ENCODE measurements around the gene KRTAP25-1.

The KRTAP25-1 gene

GRCh38 chr21:30268608-30269197 lies 20.6 kb downstream of the KRTAP25-1 start:
- H3K4me3 ChIP-seq, result no peak overlapping the region
- no peak overlapping the region for H3K9ac ChIP-seq (ENCODE audit: insufficient read length)
- DNase-seq (ENCODE audit: low read depth, low spot score), result no peak
- TF ChIP-seq EZH2 (IDR thresholded peaks at IDR 0.05) (no peak), POLR2AphosphoS5 (IDR thresholded peaks at IDR 0.05; ENCODE audit: borderline replicate concordance, low read depth, low read length) (no peak), FOXP2 (optimal IDR thresholded peaks at IDR 0.05; ENCODE audit: control extremely low read depth, extremely low read length, insufficient read depth) (no peak)
- no peaks in the 10 kb centered on the region for H3K36me3 ChIP-seq (ENCODE audit: insufficient read depth, low read length)
- H3K9me3 ChIP-seq (ENCODE audit: low read depth, low read length), result no peaks in the 10 kb centered on the region
- no peak overlapping the region for H3K27ac ChIP-seq

- H3K27ac ChIP-seq, result no peak overlapping the region
- TF ChIP-seq FOXP2 (optimal IDR thresholded peaks at IDR 0.05; ENCODE audit: control extremely low read depth, extremely low read length, insufficient read depth), result no peak
- TF ChIP-seq POLR2AphosphoS5 (IDR thresholded peaks at IDR 0.05; ENCODE audit: borderline replicate concordance, low read depth, low read length), result no peak
- TF ChIP-seq EZH2 (IDR thresholded peaks at IDR 0.05), result no peak
- H3K9me3 ChIP-seq (ENCODE audit: low read depth, low read length), result no peaks in the 10 kb centered on the region
- H3K9ac ChIP-seq (ENCODE audit: insufficient read length), result no peak overlapping the region
- no peaks in the 10 kb centered on the region for H3K36me3 ChIP-seq (ENCODE audit: insufficient read depth, low read length)
- no peak for DNase-seq (ENCODE audit: low read depth, low spot score)
- no peak overlapping the region for H3K4me3 ChIP-seq
Measured at GRCh38 chr21:30257773-30258172, 31.5 kb downstream of the KRTAP25-1 start.

GRCh38 chr21:30256100-30256499 lies 33.2 kb downstream of the KRTAP25-1 start:
- no peak for TF ChIP-seq POLR2AphosphoS5 (IDR thresholded peaks at IDR 0.05; ENCODE audit: borderline replicate concordance, low read depth, low read length)
- TF ChIP-seq EZH2 (IDR thresholded peaks at IDR 0.05), result no peak
- TF ChIP-seq FOXP2 (optimal IDR thresholded peaks at IDR 0.05; ENCODE audit: control extremely low read depth, extremely low read length, insufficient read depth), result no peak
- Histone ChIP-seq H3K36me3 (ENCODE audit: insufficient read depth, low read length) (no peaks in the 10 kb centered on the region), H3K9ac (ENCODE audit: insufficient read length) (no peak overlapping the region), H3K27ac (no peak overlapping the region), H3K4me3 (no peak overlapping the region), H3K9me3 (ENCODE audit: low read depth, low read length) (no peaks in the 10 kb centered on the region)
- no peak for DNase-seq (ENCODE audit: low read depth, low spot score)

GRCh38 chr21:30255679-30256078 lies 33.6 kb downstream of the KRTAP25-1 start:
- no peaks in the 10 kb centered on the region for H3K36me3 ChIP-seq (ENCODE audit: insufficient read depth, low read length)
- H3K27ac ChIP-seq, result no peak overlapping the region
- no peak overlapping the region for H3K4me3 ChIP-seq
- TF ChIP-seq FOXP2 (optimal IDR thresholded peaks at IDR 0.05; ENCODE audit: control extremely low read depth, extremely low read length, insufficient read depth) (no peak), POLR2AphosphoS5 (IDR thresholded peaks at IDR 0.05; ENCODE audit: borderline replicate concordance, low read depth, low read length) (no peak), EZH2 (IDR thresholded peaks at IDR 0.05) (no peak)
- no peaks in the 10 kb centered on the region for H3K9me3 ChIP-seq (ENCODE audit: low read depth, low read length)
- no peak overlapping the region for H3K9ac ChIP-seq (ENCODE audit: insufficient read length)
- no peak for DNase-seq (ENCODE audit: low read depth, low spot score)

- no peaks in the 10 kb centered on the region for H3K9me3 ChIP-seq (ENCODE audit: low read depth, low read length)
- TF ChIP-seq POLR2AphosphoS5 (IDR thresholded peaks at IDR 0.05; ENCODE audit: borderline replicate concordance, low read depth, low read length) (no peak), FOXP2 (optimal IDR thresholded peaks at IDR 0.05; ENCODE audit: control extremely low read depth, extremely low read length, insufficient read depth) (no peak), EZH2 (IDR thresholded peaks at IDR 0.05) (no peak)
- DNase-seq (ENCODE audit: low read depth, low spot score), result no peak
- H3K4me3 ChIP-seq, result no peak overlapping the region
- no peak overlapping the region for H3K9ac ChIP-seq (ENCODE audit: insufficient read length)
- H3K27ac ChIP-seq, result no peak overlapping the region
- no peaks in the 10 kb centered on the region for H3K36me3 ChIP-seq (ENCODE audit: insufficient read depth, low read length)
Measured at GRCh38 chr21:30251781-30252180, 37.5 kb downstream of the KRTAP25-1 start.

- no peak overlapping the region for H3K4me3 ChIP-seq
- H3K36me3 ChIP-seq (ENCODE audit: insufficient read depth, low read length), result no peaks in the 10 kb centered on the region
- H3K27ac ChIP-seq, result no peak overlapping the region
- H3K9ac ChIP-seq (ENCODE audit: insufficient read length), result no peak overlapping the region
- no peaks in the 10 kb centered on the region for H3K9me3 ChIP-seq (ENCODE audit: low read depth, low read length)
- no peak for DNase-seq (ENCODE audit: low read depth, low spot score)
- TF ChIP-seq POLR2AphosphoS5 (IDR thresholded peaks at IDR 0.05; ENCODE audit: borderline replicate concordance, low read depth, low read length), result no peak
- no peak for TF ChIP-seq FOXP2 (optimal IDR thresholded peaks at IDR 0.05; ENCODE audit: control extremely low read depth, extremely low read length, insufficient read depth)
- no peak for TF ChIP-seq EZH2 (IDR thresholded peaks at IDR 0.05)
Measured at GRCh38 chr21:30249936-30250335, 39.4 kb downstream of the KRTAP25-1 start.

- H3K9ac ChIP-seq (ENCODE audit: insufficient read length), result no peak overlapping the region
- H3K4me3 ChIP-seq, result no peak overlapping the region
- TF ChIP-seq EZH2 (IDR thresholded peaks at IDR 0.05) (no peak), FOXP2 (optimal IDR thresholded peaks at IDR 0.05; ENCODE audit: control extremely low read depth, extremely low read length, insufficient read depth) (no peak), POLR2AphosphoS5 (IDR thresholded peaks at IDR 0.05; ENCODE audit: borderline replicate concordance, low read depth, low read length) (no peak)
- no peaks in the 10 kb centered on the region for H3K9me3 ChIP-seq (ENCODE audit: low read depth, low read length)
- no peak for DNase-seq (ENCODE audit: low read depth, low spot score)
- H3K36me3 ChIP-seq (ENCODE audit: insufficient read depth, low read length), result no peaks in the 10 kb centered on the region
- no peak overlapping the region for H3K27ac ChIP-seq
Measured at GRCh38 chr21:30248844-30249243, 40.5 kb downstream of the KRTAP25-1 start.

GRCh38 chr21:30245061-30245460 lies 44.3 kb downstream of the KRTAP25-1 start:
- Histone ChIP-seq H3K27ac (no peak overlapping the region), H3K9ac (ENCODE audit: insufficient read length) (no peak overlapping the region), H3K9me3 (ENCODE audit: low read depth, low read length) (no peaks in the 10 kb centered on the region), H3K4me3 (no peak overlapping the region), H3K36me3 (ENCODE audit: insufficient read depth, low read length) (no peaks in the 10 kb centered on the region)
- no peak for DNase-seq (ENCODE audit: low read depth, low spot score)
- no peak for TF ChIP-seq FOXP2 (optimal IDR thresholded peaks at IDR 0.05; ENCODE audit: control extremely low read depth, extremely low read length, insufficient read depth)
- TF ChIP-seq POLR2AphosphoS5 (IDR thresholded peaks at IDR 0.05; ENCODE audit: borderline replicate concordance, low read depth, low read length), result no peak
- TF ChIP-seq EZH2 (IDR thresholded peaks at IDR 0.05), result no peak

- TF ChIP-seq FOXP2 (optimal IDR thresholded peaks at IDR 0.05; ENCODE audit: control extremely low read depth, extremely low read length, insufficient read depth) (no peak), EZH2 (IDR thresholded peaks at IDR 0.05) (no peak), POLR2AphosphoS5 (IDR thresholded peaks at IDR 0.05; ENCODE audit: borderline replicate concordance, low read depth, low read length) (no peak)
- Histone ChIP-seq H3K9me3 (ENCODE audit: low read depth, low read length) (no peaks in the 10 kb centered on the region), H3K4me3 (no peak overlapping the region)
Measured at GRCh38 chr21:30243691-30244090, 45.6 kb downstream of the KRTAP25-1 start.

More at GRCh38 chr21:30243691-30244090, 45.6 kb downstream of the KRTAP25-1 start:
- Histone ChIP-seq H3K9ac (ENCODE audit: insufficient read length) (no peak overlapping the region), H3K27ac (no peak overlapping the region), H3K36me3 (ENCODE audit: insufficient read depth, low read length) (no peaks in the 10 kb centered on the region)
- DNase-seq (ENCODE audit: low read depth, low spot score), result no peak

All from SK-N-MC (cell line).